ENCODE data around the gene MAP9.
"Not testable (repeated sequence)": the region's sequence is repeated elsewhere in the genome, so short reads cannot be mapped to it uniquely, and the experiment has no call there.

The MAP9 gene

GRCh38 chr4:155322782-155323181 lies 54.0 kb downstream of the MAP9 start:
- TF ChIP-seq CTCF (IDR thresholded peaks at IDR 0.05; ENCODE audit: low read length, missing control alignments), result no peak
- H3K4me3 ChIP-seq (replicated peaks; ENCODE audit: low read depth, low read length), result no peak overlapping the region
- DNase-seq (ENCODE audit: low read depth), result no peak

- no peak for DNase-seq (ENCODE audit: low read depth)
- no peak for TF ChIP-seq CTCF (IDR thresholded peaks at IDR 0.05; ENCODE audit: low read length, missing control alignments)
- H3K4me3 ChIP-seq (replicated peaks; ENCODE audit: low read depth, low read length), result no peak overlapping the region
These were observed 55.8 kb downstream of the MAP9 start for GRCh38 chr4:155321006-155321405.

GRCh38 chr4:155319516-155319915 lies 57.2 kb downstream of the MAP9 start:
- DNase-seq (ENCODE audit: low read depth), result no peak
- TF ChIP-seq CTCF (IDR thresholded peaks at IDR 0.05; ENCODE audit: low read length, missing control alignments), result no peak
- no peak overlapping the region for H3K4me3 ChIP-seq (replicated peaks; ENCODE audit: low read depth, low read length)

GRCh38 chr4:155312027-155312426 lies 64.7 kb downstream of the MAP9 start:
- not testable (repeated sequence) for H3K4me3 ChIP-seq (replicated peaks; ENCODE audit: low read depth, low read length); DNase-seq (ENCODE audit: low read depth)

GRCh38 chr4:155307731-155308277 lies 69.0 kb downstream of the MAP9 start:
- no peak for DNase-seq (ENCODE audit: low read depth)
- TF ChIP-seq CTCF (IDR thresholded peaks at IDR 0.05; ENCODE audit: low read length, missing control alignments), result no peak
- H3K4me3 ChIP-seq (replicated peaks; ENCODE audit: low read depth, low read length), result no peak overlapping the region

- no peak for DNase-seq (ENCODE audit: low read depth)
- no peak for TF ChIP-seq CTCF (IDR thresholded peaks at IDR 0.05; ENCODE audit: low read length, missing control alignments)
- H3K4me3 ChIP-seq (replicated peaks; ENCODE audit: low read depth, low read length), result no peak overlapping the region
These were observed 71.1 kb downstream of the MAP9 start for GRCh38 chr4:155305619-155306018.

GRCh38 chr4:155304375-155304774 lies 72.4 kb downstream of the MAP9 start:
- TF ChIP-seq CTCF (IDR thresholded peaks at IDR 0.05; ENCODE audit: low read length, missing control alignments), result no peak
- DNase-seq (ENCODE audit: low read depth), result no peak

More at GRCh38 chr4:155304375-155304774, 72.4 kb downstream of the MAP9 start:
- H3K4me3 ChIP-seq (replicated peaks; ENCODE audit: low read depth, low read length), result no peak overlapping the region

All from fibroblast of pulmonary artery (primary cell).